ENCODE measurements around the gene SPATA20. TPM values are rescaled to one million over a fixed set of nuclear protein-coding genes. Genes with fewer than 3 reads are reported as not detected.

SPATA20 gene
- total RNA-seq, 1 donor from 2014 or later, result 27.7 TPM

DNA sequence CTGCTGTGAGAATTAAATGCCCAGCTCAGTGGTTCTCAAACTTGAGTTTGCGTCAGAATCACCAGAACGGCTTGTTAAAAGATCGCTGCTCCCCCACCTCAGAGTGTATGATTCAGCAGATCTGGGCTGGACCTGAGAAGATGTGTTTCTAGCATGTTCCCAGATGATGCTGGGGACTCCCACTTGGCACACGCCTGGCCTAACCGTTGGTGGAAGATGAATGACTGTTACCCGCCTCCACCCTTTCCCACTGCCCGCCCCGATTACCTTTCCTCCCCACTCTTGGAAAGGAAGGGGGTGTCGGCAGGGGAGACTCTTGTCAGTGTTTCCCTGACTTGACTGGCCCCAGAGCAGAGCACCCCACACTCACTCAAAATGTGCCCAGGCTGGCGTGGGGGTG, 58.5 kb downstream of the SPATA20 start:
- no peak overlapping the region for H3K27ac ChIP-seq (ENCODE audit: low read depth, low read length)
- H3K36me3 ChIP-seq (ENCODE audit: control insufficient read depth in 3 of 3, insufficient read depth in 3 of 3, low read length in 3 of 3), result no peaks in the 10 kb centered on the region
- peaks cover 7 to 35% (median 23%) of the 10 kb centered on the region in 3 donors for H3K27me3 ChIP-seq (ENCODE audit: control insufficient read depth in 3 of 3, insufficient read depth in 3 of 3, low read length in 3 of 3)
- no peak overlapping the region for H3K4me3 ChIP-seq (ENCODE audit: low read length in 3 of 3)
- H3K9me3 ChIP-seq (ENCODE audit: control insufficient read depth in 3 of 3, low read length in 3 of 3), result no peaks in the 10 kb centered on the region
- H3K4me1 ChIP-seq (ENCODE audit: control insufficient read depth in 3 of 3, insufficient read depth in 3 of 3, low read length in 3 of 3), result peaks cover 12 to 20% (median 20%) of the 10 kb centered on the region in 3 donors
- no peak overlapping the region for H3K9ac ChIP-seq (ENCODE audit: low read depth in 1 of 3, low read length in 3 of 3)

Other genes starting within 250 kb of the SPATA20 start
- 24.0 TPM for gene XYLT2, start 201.0 kb upstream of the SPATA20 start, total RNA-seq
- gene MRPL27, start 174.0 kb upstream of the SPATA20 start, total RNA-seq, result 65.2 TPM
- gene EME1, start 173.9 kb upstream of the SPATA20 start, total RNA-seq, result 2.1 TPM
- gene LRRC59, start 149.7 kb upstream of the SPATA20 start, total RNA-seq, result 43.3 TPM
- 51.1 TPM for gene ACSF2, start 121.0 kb upstream of the SPATA20 start, total RNA-seq
- 1.6 TPM for gene CHAD, start 78.3 kb upstream of the SPATA20 start, total RNA-seq
- gene RSAD1, start 68.3 kb upstream of the SPATA20 start, total RNA-seq, result 12.0 TPM
- gene MYCBPAP, start 38.7 kb upstream of the SPATA20 start, total RNA-seq, result under 0.01 TPM
- gene EPN3, start 14.4 kb upstream of the SPATA20 start, total RNA-seq, result not detected
- gene CACNA1G, start 13.5 kb downstream of the SPATA20 start, total RNA-seq, result 3.7 TPM
- gene ABCC3, start 87.7 kb downstream of the SPATA20 start, total RNA-seq, result 1.0 TPM
- gene ANKRD40, start 160.7 kb downstream of the SPATA20 start, total RNA-seq, result 28.7 TPM
- 32.4 TPM for gene LUC7L3, start 172.4 kb downstream of the SPATA20 start, total RNA-seq
- gene ANKRD40CL, start 220.3 kb downstream of the SPATA20 start, total RNA-seq, result not detected